Measurements from ENCODE around the gene FNIP2. TPM values are rescaled to one million over a fixed set of nuclear protein-coding genes. Genes with fewer than 3 reads are reported as not detected.

The FNIP2 gene
- polyA plus RNA-seq, 1 of the 3 experiments (the other 2 are of a cell fraction) = 0.97 TPM

DNA sequence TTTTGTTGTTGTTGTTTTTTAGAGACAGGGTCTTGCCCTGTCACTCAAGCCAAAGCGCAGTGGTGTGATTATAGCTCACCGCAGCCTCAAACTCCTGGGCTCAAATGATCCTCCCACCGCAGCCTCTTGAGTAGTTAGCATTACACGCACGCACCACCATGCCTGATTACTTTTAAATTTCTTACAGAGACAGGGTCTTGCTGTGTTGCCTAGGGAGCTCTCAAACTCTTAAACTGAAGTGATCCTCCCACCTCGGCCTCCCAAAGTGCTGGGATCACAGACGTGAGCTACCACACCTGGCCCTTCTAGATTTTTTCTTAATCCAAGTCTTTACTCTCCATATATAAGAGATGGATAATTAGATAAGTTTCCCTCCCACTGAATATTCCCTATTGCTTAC is 29.2 kb downstream of the FNIP2 start:
- Histone ChIP-seq H4K20me1 (ENCODE audit: insufficient read depth) (no peaks in the 10 kb centered on the region), H3K9ac (no peak overlapping the region), H3F3A (replicated peaks; ENCODE audit: insufficient read depth) (peaks cover 4% of the 10 kb centered on the region), H3K27ac (ENCODE audit: low read depth in 2 of 2, low read length in 1 of 2) (no peak overlapping the region), H3K27me3 (ENCODE audit: insufficient read depth) (no peaks in the 10 kb centered on the region), H2AFZ (ENCODE audit: low read depth) (no peak overlapping the region), H3K79me2 (ENCODE audit: insufficient read depth) (peaks cover 63% of the 10 kb centered on the region), H3K9me3 (no peaks in the 10 kb centered on the region), H3K4me2 (no peak overlapping the region), H3K4me3 (ENCODE audit: low read depth in 2 of 2, low read length in 1 of 2) (no peak overlapping the region), H3K9me2 (no peaks in the 10 kb centered on the region), H3K36me3 (replicated peaks in 1 of 2; ENCODE audit: control insufficient read depth in 1 of 2, insufficient read depth in 2 of 2, low read length in 1 of 2) (no peaks in the 10 kb centered on the region), H3K4me1 (ENCODE audit: control insufficient read depth in 1 of 2, insufficient read depth in 2 of 2, low read depth in 1 of 2, low read length in 1 of 2) (peaks cover 0 to 9% of the 10 kb centered on the region in 2 experiments; a peak in 2 of 4 replicates)
- 96% methylated on average over 7 of the region's 7 CpGs for WGBS (ENCODE audit: low lambda C conversion rate)
- TF ChIP-seq NRF1 (IDR thresholded peaks at IDR 0.05; ENCODE audit: low read depth, low read length) (no peak), USF2 (IDR thresholded peaks at IDR 0.05; ENCODE audit: borderline replicate concordance, low read depth, low read length) (no peak), EP300 (IDR thresholded peaks at IDR 0.05; ENCODE audit: borderline replicate concordance in 1 of 2, low read depth in 1 of 2, low read length in 1 of 2) (no peak), FOXM1 (IDR thresholded peaks at IDR 0.05; ENCODE audit: low read depth) (no peak), USF1 (IDR thresholded peaks at IDR 0.05; ENCODE audit: borderline replicate concordance, low read depth) (no peak), POLR2AphosphoS5 (IDR thresholded peaks at IDR 0.05; ENCODE audit: low read depth, low read length) (no peak), NFIC (IDR thresholded peaks at IDR 0.05; ENCODE audit: borderline replicate concordance) (no peak), RFX5 (IDR thresholded peaks at IDR 0.05; ENCODE audit: low read length) (no peak), YY1 (IDR thresholded peaks at IDR 0.05; ENCODE audit: low read depth) (no peak), TEAD4 (IDR thresholded peaks at IDR 0.05; ENCODE audit: borderline replicate concordance, insufficient read depth) (no peak), REST (IDR thresholded peaks at IDR 0.05; ENCODE audit: low read depth, low read length) (no peak)
- ChIA-PET CTCF (no interaction called here), POLR2A (no interaction called here)
- DNase-seq = no peak

All from SK-N-SH (cell line).